Measurements from ENCODE around the gene PRRC2B.
A peak's percentile ranks its signal among the peaks of the same experiment; 100 is the strongest.

PRRC2B gene

GRCh38 chr9:131409458-131409992 lies 15.6 kb downstream of the PRRC2B start:
- no peak for DNase-seq (ENCODE audit: low read depth)

DNA sequence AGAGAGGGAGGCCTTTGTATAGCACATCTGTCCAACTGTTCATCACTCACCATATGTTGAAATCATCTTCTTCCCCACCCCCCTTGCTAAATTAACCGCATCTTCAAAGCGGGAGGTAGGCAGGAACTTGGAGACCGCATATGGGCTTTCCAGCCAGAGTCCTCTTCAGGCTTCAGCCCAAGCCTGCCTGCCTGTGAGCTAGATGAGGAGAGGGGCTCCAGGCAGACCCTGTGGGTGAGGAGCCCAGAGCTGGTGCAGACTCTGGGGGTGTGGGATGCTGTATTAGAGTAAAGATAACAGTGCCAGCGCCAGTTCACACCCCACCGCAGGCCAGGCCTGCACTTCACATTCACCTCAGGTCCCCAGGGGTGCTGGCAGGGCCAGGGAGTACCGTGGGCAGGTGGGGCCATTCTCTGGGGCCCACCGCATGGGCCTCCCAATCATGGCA lies 16.2 kb downstream of the PRRC2B start:
- no peak for DNase-seq (ENCODE audit: low read depth)

DNA sequence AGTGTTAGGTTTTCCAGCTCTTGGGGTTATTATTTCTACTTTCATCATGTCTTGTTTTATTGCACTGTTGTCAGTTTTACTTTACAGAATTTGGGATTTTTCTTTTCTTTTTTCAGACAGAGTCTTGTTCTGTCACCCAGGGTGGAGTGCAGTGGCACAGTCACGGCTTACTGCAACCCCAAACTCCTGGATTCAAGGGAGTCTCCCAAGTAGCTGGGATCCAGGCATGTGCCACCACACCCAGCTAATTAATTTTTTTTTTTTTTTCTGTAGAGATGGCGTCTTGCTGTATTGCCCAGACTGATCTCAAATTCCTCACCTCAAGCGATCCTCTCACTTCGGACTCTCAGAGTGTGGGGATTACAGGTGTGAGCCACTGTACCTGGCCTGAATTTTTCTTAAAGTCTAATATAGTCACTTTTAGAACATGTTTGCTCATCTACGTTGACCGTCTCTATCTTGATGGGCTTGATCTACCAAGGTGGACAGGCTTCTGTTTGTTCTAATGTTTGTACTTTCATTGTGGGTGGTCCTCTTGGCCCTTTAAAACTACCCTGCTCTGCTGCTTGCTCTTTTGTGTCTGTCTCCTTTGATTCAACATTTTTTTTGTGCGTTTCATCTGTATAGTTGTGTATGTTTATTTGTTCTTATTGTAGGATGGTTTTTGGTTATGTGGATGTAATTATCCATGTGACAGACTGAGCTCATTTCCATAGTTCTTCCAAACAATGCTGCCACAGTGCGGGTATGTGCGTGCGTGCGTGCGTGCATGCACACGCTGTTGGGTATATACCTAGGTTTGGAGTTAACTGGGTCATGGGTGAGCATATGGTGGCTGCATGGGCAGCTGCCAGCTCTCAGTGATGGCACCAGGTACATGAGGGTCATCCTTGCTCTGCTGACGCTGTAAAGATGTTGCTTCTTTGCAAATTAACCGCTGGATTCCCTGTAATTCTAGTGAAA lies 18.1 kb downstream of the PRRC2B start:
- DNase-seq (ENCODE audit: low read depth): no peak

GRCh38 chr9:131416509-131416908 lies 22.6 kb downstream of the PRRC2B start:
- DNase-seq (ENCODE audit: low read depth): no peak

- DNase-seq (ENCODE audit: low read depth): no peak
Observed at GRCh38 chr9:131417264-131418142, 23.6 kb downstream of the PRRC2B start.

- DNase-seq (ENCODE audit: low read depth): no peak
Observed at GRCh38 chr9:131418143-131419025, 24.5 kb downstream of the PRRC2B start.

DNA sequence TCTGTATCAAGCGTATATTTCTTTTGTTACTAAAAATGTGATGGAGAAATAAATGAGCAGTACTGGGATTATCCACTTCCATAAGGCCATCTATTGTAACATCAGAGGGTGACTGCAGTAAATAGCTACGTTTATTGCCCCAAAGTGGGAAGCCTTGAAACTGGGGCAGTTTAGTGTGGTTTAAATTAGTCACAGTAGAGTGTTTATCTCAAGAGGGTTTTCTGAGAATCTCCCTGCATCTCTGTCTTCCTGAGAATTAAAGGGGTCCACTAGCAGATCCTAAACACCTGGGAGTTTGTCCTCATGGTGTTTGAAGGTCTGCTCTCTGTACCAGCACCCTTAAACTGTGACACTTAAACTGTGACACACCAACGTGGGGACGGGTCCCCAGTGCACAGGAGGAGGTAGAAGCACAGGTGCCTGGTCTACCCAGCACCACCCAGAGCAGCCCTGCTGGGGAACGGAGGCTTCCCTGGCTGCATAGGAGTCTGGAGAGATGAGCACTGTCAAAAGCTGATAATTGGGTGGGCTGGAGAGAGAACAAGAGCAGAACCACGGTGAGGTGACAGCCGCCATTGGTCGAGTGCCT lies 25.2 kb downstream of the PRRC2B start:
- DNase-seq (ENCODE audit: low read depth): no peak

DNA sequence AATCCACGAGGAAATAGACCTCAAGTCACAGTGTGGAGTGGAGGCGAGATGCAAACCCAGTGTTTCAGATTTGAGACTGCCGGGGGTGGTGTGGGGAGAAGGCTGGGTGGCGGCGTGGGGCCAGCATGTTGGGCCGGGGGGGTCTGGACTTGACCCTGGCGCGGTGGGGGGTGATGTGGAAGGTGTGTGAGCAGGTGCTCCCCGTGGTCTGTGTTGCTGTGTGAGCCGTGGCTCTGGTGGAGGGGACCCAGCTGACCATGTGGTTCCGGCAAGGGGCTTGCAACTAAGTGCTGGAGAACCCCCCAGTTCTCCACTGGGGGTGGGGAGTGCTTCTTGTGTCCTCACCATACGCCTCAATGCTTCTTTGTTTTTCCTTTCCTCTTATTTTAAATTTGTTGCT lies 25.8 kb downstream of the PRRC2B start:
- DNase-seq (ENCODE audit: low read depth): no peak

GRCh38 chr9:131420980-131421624 lies 27.2 kb downstream of the PRRC2B start:
- DNase-seq (ENCODE audit: low read depth): no peak

DNA sequence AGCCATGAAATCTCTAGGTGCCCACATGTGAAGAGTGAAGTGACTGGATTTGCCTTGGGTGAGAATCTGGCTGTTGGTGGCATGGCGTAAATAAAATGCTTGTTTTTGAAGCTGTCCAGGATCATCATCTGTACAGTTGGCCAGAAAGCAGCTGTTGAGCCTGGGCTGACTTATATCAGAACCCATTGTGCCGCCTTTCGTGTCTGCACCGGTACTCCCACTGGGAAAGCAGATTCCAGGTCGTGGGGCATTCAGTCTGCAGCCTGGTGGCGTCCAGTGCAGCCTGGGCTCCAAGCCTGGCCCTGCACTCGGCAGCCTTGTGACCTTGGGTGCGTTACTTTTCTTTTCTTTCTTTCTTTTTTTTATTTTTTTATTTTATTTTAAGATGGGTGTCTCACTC lies 27.8 kb downstream of the PRRC2B start:
- DNase-seq (ENCODE audit: low read depth): no peak

DNA sequence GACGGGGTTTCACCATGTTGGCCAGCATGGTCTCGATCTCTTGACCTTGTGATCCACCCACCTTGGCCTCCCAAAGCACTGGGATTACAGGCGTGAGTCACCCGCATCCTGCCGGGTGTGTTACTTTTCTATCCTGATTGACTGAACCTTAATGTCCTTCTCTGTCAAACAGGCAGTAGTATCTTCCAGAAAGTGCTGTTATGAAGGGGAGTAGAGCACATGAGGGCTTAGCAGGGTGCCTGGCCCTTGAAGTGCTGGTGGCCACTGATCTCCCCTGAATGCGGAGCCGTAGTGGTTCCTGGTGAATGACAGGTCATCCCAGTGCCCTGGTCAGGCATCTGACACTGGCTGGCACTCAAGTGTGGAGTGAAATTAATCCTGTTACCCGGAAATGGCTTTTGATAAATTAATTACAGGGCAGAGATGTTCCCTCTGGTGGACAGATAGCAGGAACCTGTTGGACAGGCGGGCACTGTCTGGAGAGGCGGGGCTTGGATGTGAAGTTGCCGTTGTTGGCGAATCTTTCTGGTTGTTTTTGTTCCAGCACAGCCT lies 28.4 kb downstream of the PRRC2B start:
- no peak for DNase-seq (ENCODE audit: low read depth)

DNA sequence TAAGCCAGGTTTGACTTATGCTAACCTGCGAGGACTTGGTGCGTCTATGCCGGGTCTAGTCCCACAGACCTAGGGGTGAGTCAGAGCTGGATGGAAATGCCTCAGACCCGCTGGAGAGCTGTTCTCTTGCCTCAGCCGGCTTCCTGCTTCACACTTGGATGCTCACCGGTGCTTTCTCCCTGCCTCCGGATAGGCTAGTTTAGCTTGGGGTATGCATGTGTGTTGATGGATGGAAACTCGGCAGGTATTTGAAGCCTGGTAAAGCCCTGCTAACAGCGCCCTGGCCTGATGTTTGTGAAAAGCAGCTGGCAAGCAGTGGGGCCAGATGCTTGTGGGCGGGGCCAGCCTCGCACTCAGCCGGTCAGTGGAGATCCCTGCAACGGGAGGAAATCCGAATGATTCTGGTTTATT lies 29.3 kb downstream of the PRRC2B start:
- peak; percentile 50 for DNase-seq (ENCODE audit: low read depth)

DNA sequence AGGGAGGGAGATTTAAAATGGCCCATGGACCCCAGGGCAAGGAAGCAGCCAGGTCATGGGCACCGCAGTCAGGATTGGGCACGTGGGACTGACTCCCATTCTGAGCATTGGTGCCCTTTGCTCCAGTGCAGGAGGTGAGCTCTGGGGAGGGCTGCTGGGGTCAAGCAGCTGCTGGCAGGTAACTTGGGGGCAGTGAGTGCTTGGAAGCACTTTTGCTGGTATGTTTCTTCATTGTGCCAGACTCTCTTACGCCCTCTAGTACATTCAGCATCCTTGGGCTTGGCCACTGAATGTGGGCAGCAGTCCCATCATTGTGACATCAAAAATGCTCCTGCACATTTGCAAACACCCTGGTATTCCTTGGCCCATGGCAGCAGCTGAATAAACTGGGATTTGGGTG lies 32.7 kb downstream of the PRRC2B start:
- no peak for DNase-seq (ENCODE audit: low read depth)

DNA sequence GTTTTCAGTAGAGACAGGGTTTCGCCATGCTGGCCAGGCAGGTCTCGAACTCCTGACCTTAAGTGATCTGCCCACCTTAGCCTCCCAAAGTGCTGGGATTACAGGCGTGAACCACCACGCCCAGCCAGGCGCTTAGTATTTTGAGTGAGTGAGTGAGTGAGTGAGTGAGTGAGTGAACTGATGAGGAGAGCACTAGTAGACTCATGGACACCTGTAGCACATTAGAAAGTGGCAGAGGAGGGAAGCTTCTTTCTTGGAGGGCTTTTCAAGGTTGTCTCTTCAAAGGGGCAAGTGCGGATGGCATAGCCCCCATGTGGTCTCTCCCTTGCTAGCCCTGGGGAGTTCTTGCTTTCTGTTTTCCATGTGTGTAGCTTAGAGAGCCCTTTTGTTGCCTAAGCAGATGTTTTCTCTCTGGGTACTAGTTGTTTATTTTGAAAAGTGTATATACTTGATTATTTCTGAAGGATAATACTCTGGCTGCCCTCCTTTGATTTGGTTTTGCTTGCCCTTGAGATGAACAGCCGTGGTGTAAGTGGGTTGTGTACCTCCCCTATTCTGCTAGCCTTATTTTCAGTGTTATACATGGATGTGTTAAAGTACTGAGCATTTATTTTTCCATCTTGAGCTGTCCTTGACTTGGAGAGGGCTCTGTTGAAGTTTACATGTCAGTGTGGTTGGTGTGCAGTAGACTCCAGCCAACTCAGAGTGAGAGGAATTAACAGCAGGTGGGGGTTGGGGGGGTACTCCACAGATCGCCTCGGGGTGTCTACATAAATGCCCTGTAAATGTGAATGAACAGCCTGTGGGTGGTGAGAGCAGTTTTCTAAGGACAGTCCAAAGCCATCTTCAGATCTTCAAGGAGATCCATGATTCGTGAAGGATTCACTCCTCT lies 35.5 kb downstream of the PRRC2B start:
- DNase-seq (ENCODE audit: low read depth): no peak

GRCh38 chr9:131432050-131432449 lies 38.2 kb downstream of the PRRC2B start:
- no peak for DNase-seq (ENCODE audit: low read depth)

- peak; percentile 72 for DNase-seq (ENCODE audit: low read depth)
Observed at GRCh38 chr9:131432597-131433301, 38.9 kb downstream of the PRRC2B start.

DNA sequence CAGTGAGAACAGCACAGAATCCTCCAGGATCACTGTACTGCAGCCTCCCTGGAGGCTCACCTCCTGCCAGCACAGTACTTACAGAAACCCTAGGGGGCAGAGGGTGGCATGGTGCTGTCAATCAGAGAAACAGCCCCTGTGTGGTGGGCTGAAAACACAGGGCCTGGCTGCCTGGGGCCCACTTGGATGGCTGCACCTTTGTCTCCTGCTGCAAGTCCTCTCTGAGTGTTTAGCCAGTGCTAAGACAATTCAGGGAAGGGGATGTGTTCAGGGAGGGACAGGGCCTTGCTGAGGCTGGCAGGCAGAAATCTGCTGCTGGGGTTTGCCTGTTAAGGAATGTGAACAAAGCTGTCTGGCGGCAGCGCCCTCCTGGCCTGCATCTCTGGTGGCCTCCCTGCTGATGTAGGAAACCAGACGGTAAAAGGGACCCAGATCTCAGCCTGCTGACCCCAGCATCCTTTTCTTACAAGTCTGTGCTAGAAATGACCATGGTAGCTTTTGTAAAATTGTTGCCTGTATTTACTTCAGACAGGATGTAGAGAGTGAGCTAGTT lies 39.5 kb downstream of the PRRC2B start:
- DNase-seq (ENCODE audit: low read depth): no peak

DNA sequence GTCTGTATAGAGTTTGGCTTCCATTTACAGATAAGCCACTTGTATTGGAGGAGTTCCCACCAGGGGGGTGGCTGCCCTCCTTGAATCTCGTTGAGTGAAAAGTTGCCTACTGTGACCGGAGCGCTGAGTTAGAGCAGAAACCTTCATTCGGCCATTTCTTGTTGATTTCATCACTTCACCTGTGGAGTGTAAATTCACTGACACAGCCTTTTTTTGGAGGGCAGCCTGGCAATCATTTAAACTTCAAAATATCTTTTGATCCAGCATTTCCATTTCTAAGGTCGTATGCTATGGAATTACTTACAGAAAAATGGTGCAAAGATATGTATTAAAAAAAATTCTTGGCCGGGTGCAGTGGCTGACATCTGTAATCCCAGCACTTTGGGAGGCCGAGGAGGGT lies 40.8 kb downstream of the PRRC2B start:
- DNase-seq (ENCODE audit: low read depth): no peak
